ENCODE measurements around the gene PTGES2.

The PTGES2 gene

GRCh38 chr9:128106181-128106939, 21.2 kb downstream of the PTGES2 start:
- TF ChIP-seq ZNF8 (CRISPR knock-in tag; IDR thresholded peaks at IDR 0.05), result no peak
- ATAC-seq, result no peak

GRCh38 chr9:128105538-128106175, 21.9 kb downstream of the PTGES2 start:
- ATAC-seq, result no peak
- TF ChIP-seq RARB (CRISPR knock-in tag; IDR thresholded peaks at IDR 0.05) (no peak), ISL1 (CRISPR knock-in tag; IDR thresholded peaks at IDR 0.05) (no peak), CSRNP3 (CRISPR knock-in tag; IDR thresholded peaks at IDR 0.05) (no peak), ZNF8 (CRISPR knock-in tag; IDR thresholded peaks at IDR 0.05) (no peak), POU6F1 (CRISPR knock-in tag; IDR thresholded peaks at IDR 0.05; ENCODE audit: borderline replicate concordance, low read depth) (no peak), ARNTL (CRISPR knock-in tag; IDR thresholded peaks at IDR 0.05; ENCODE audit: borderline replicate concordance, low read depth) (no peak), ZC3H10 (CRISPR knock-in tag; IDR thresholded peaks at IDR 0.05) (no peak), TOX (CRISPR knock-in tag; IDR thresholded peaks at IDR 0.05; ENCODE audit: borderline replicate concordance) (no peak), TCF4 (CRISPR knock-in tag; IDR thresholded peaks at IDR 0.05; ENCODE audit: borderline replicate concordance) (no peak), OSR1 (CRISPR knock-in tag; IDR thresholded peaks at IDR 0.05) (no peak), BACH2 (CRISPR knock-in tag; IDR thresholded peaks at IDR 0.05; ENCODE audit: borderline replicate concordance) (no peak), ZNF565 (CRISPR knock-in tag; conservative IDR thresholded peaks at IDR 0.05; ENCODE audit: low read depth) (no peak), TSHZ2 (CRISPR knock-in tag; IDR thresholded peaks at IDR 0.05) (no peak)

- TF ChIP-seq ZNF565 (CRISPR knock-in tag; conservative IDR thresholded peaks at IDR 0.05; ENCODE audit: low read depth) (no peak), ZNF8 (CRISPR knock-in tag; IDR thresholded peaks at IDR 0.05) (no peak), CSRNP3 (CRISPR knock-in tag; IDR thresholded peaks at IDR 0.05) (no peak), RARB (CRISPR knock-in tag; IDR thresholded peaks at IDR 0.05) (no peak), OSR1 (CRISPR knock-in tag; IDR thresholded peaks at IDR 0.05) (no peak), PATZ1 (CRISPR knock-in tag; IDR thresholded peaks at IDR 0.05; ENCODE audit: borderline replicate concordance) (no peak), ZC3H10 (CRISPR knock-in tag; IDR thresholded peaks at IDR 0.05) (no peak), TSHZ2 (CRISPR knock-in tag; IDR thresholded peaks at IDR 0.05) (no peak), ZNF70 (CRISPR knock-in tag; IDR thresholded peaks at IDR 0.05) (no peak), CREB5 (CRISPR knock-in tag; IDR thresholded peaks at IDR 0.05; ENCODE audit: low read depth) (no peak), TCF4 (CRISPR knock-in tag; IDR thresholded peaks at IDR 0.05; ENCODE audit: borderline replicate concordance) (no peak), ARNTL (CRISPR knock-in tag; IDR thresholded peaks at IDR 0.05; ENCODE audit: borderline replicate concordance, low read depth) (no peak), GLIS3 (CRISPR knock-in tag; IDR thresholded peaks at IDR 0.05) (no peak), CSDC2 (CRISPR knock-in tag; IDR thresholded peaks at IDR 0.05) (no peak), TOX (CRISPR knock-in tag; IDR thresholded peaks at IDR 0.05; ENCODE audit: borderline replicate concordance) (no peak), ISL1 (CRISPR knock-in tag; IDR thresholded peaks at IDR 0.05) (no peak), BACH2 (CRISPR knock-in tag; IDR thresholded peaks at IDR 0.05; ENCODE audit: borderline replicate concordance) (no peak), PPARA (CRISPR knock-in tag; IDR thresholded peaks at IDR 0.05; ENCODE audit: borderline replicate concordance) (no peak)
- ATAC-seq, result no peak
Measured at GRCh38 chr9:128104171-128104618, 23.3 kb downstream of the PTGES2 start.

Measured in SK-N-SH treated with all-trans-retinoic acid at 6 μM for 48 hours (cell line).